Pancreas (tissue), 10 donors: ENCODE results near the gene DHRSX. TPM values are rescaled to one million over a fixed set of nuclear protein-coding genes. Genes with fewer than 3 reads are reported as not detected.
A peak's percentile ranks its signal among the peaks of the same experiment; 100 is the strongest.

ENCODE experiments used
- ATAC-seq, 4 donors: fragments of 200-7000 bp; cut with Tn5 transposase; one replicate each; pipeline versions ENCODE4 v1.8.0 to v1.9.1; 2020; ENCODE audit warnings: mild to moderate bottlenecking in 4 of 4, moderate library complexity in 4 of 4
- DNase-seq, 6 donors: peaks; one replicate each; pipeline ENCODE4 v3.0.0-alpha.2; 2020
- FAIRE-seq: peaks from 2 replicates; lab custom pipeline; 2012; peaks lifted over from hg19 to GRCh38; lab: Jason Lieb, UNC
- H3K27ac ChIP-seq, 4 donors: fragments of 200-600 bp; sonication (generic); 1 replicate in 3 of 4; 2 replicates in 1 of 4; pipeline versions ENCODE4 v1.5.0 to v1.8.0; 2020
- H3K27me3 ChIP-seq, 4 donors: fragments of 200-600 bp; one replicate each; pipeline ENCODE4 v1.8.0; 2021
- H3K36me3 ChIP-seq, 3 donors: fragments of 200-600 bp; sonication (generic) in 1 of 3; one replicate each; pipeline versions ENCODE4 v1.5.0 to v1.8.0; 2020 to 2021
- H3K4me1 ChIP-seq, 3 donors: fragments of 200-600 bp; one replicate each; pipeline ENCODE4 v1.8.0; 2021
- H3K4me3 ChIP-seq, 4 donors: fragments of 200-600 bp; sonication (generic) in 2 of 4; one replicate each; pipeline versions ENCODE4 v1.5.0 to v1.8.0; 2020 to 2021
- H3K9me3 ChIP-seq, 4 donors: fragments of 200-600 bp; one replicate each; pipeline ENCODE4 v1.8.0; 2021
- WGBS, 2 donors: extraction: QIAGEN DNeasy Blood & Tissue Kit; methylation state at CpG; one replicate each; pipeline ENCODE4 v1.1.7; 2013; 5-methylcytosine and 5-hydroxymethylcytosine counted together
- intact Hi-C, 3 donors: fragments of 100-400 bp; cut with DNase I; formaldehyde crosslinking; loops; one replicate each; pipeline versions ENCODE4 v1.11.1 to v1.14.2; 2022
- polyA plus RNA-seq, 2 donors: library from polyadenylated mRNA; stranded (reverse); fragments of 200-250 nt; gene quantifications; one replicate each; pipeline ENCODE4 v1.2.3, GENCODE V29; 2013
- total RNA-seq, 6 donors: library from RNA; stranded (reverse); fragmentation: NEBNext Ultra II Directional in 4 of 6; extraction: Animal tissue kit (Norgen Biotek cat#: 25700) in 4 of 6; gene quantifications; one replicate each; pipeline versions ENCODE4 v1.2.1 to v1.2.4, GENCODE V29; 2021 to 2023
- TF ChIP-seq, protein P1 (sequence below), 4 donors: fragments of 200-600 bp; sonication (generic) in 3 of 4; IDR thresholded peaks; one replicate each; pipeline versions ENCODE4 v1.5.0 to v1.8.0; 2021; ENCODE audit warnings: antibody characterized with exemption in 4 of 4
- donor health status: healthy with polysubstance abuse.
- donor health status: DM: no; HTN: no; CAD: no; lungs with moderate emphysema.
- donor health status: DM: no; HTN: no; CAD: no.
- donor health status: control.
- donor health status: control.
- donor health status: Bipolar disorder and iron deficiency.
- donor health status: DM: yes; HTN: yes; CAD: no.
- donor health status: DM: no; HTN: no; CAD: no.
- donor health status: DM: no; HTN: no; CAD: no.
- donor health status: DM: yes; HTN: yes; CAD: no.

DHRSX gene
- total and polyA plus RNA-seq, 8 donors, result 8.1 to 26.5 (median 17.2) TPM

DNA sequence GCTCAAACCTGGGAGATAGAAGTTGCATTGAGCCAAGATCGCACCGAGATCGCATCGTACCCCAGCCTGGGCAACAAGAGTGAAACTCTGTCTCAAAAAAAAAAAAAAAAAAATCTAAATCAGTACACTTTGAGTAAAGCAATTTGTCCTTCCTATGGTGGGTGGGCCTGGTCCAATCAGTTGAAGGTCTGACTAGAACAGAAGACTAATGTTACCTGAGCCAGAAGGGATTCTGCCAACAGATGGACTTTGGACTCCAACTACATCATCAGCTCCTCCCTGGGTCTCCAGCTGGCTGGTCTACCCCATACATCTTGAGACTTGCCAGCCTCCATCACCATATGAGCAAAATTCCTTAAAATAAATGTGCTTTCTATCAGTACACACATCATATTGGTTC is 155.2 kb downstream of the DHRSX start:
- no peaks in the 10 kb centered on the region for H3K27me3 ChIP-seq
- H3K4me3 ChIP-seq, result no peak overlapping the region
- no peaks in the 10 kb centered on the region for H3K9me3 ChIP-seq
- no peak for DNase-seq
- no peak overlapping the region for H3K27ac ChIP-seq
- TF ChIP-seq, protein P1, sequence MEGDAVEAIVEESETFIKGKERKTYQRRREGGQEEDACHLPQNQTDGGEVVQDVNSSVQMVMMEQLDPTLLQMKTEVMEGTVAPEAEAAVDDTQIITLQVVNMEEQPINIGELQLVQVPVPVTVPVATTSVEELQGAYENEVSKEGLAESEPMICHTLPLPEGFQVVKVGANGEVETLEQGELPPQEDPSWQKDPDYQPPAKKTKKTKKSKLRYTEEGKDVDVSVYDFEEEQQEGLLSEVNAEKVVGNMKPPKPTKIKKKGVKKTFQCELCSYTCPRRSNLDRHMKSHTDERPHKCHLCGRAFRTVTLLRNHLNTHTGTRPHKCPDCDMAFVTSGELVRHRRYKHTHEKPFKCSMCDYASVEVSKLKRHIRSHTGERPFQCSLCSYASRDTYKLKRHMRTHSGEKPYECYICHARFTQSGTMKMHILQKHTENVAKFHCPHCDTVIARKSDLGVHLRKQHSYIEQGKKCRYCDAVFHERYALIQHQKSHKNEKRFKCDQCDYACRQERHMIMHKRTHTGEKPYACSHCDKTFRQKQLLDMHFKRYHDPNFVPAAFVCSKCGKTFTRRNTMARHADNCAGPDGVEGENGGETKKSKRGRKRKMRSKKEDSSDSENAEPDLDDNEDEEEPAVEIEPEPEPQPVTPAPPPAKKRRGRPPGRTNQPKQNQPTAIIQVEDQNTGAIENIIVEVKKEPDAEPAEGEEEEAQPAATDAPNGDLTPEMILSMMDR (IDR thresholded peaks at IDR 0.05), result no peak
- H3K36me3 ChIP-seq, result no peaks in the 10 kb centered on the region
- no peak for ATAC-seq
- peaks cover 0 to 7% (median 0%) of the 10 kb centered on the region in 3 donors for H3K4me1 ChIP-seq
- 96 to 100% methylated on average over 4 of the region's 4 CpGs for WGBS, 2 donors
- no peak for FAIRE-seq
- intact Hi-C loops, result no loop called here

DNA sequence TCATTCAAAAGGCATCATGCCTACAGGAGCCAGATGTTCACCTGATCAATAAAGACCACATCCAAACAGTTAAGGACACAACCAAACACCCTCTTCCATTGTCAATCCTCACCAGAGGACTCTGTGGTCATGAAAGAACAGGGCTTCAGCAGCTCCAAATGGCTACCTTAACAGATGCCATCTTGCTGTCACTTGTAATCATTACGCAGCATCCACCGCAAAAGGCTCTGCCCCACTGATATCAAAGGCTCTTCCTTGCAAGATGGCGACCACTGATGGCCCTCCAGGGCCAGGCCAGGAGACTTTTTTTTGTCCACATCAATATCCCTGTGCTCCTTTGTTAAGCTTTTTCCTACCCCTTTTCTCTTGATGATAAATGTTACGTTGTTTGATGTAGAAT is 157.4 kb downstream of the DHRSX start:
- no peak overlapping the region for H3K27ac ChIP-seq
- H3K36me3 ChIP-seq, result no peaks in the 10 kb centered on the region
- no peaks in the 10 kb centered on the region for H3K27me3 ChIP-seq
- no peaks in the 10 kb centered on the region for H3K9me3 ChIP-seq
- FAIRE-seq (no peak), DNase-seq (no peak), ATAC-seq (no peak)
- intact Hi-C loops, result no loop called here
- no peak overlapping the region for H3K4me3 ChIP-seq
- peaks cover 0 to 7% (median 0%) of the 10 kb centered on the region in 3 donors for H3K4me1 ChIP-seq
- TF ChIP-seq, protein P1 (IDR thresholded peaks at IDR 0.05), result no peak
- WGBS, 2 donors, result 99% methylated on average over 4 of the region's 4 CpGs

DNA sequence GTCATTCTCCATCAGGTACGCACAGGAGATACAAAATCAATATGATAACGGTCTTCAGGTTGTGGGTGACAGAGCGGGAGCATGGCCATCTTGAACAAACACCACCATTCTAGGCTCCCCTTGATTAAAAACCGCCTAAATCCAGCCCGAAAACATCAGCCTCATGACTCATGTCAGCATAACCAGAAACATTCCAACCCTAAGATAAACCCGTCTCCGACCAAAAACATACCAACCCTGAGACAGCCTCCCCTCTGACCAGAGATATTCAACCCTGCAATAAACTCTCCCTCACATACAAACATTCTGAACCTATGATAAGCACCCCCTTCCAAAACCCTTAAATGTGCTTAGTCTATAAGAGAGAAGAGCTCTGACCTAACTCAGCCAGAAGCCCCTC is 157.9 kb downstream of the DHRSX start:
- 75 to 78% methylated on average over 7 of the region's 7 CpGs for WGBS, 2 donors
- H3K36me3 ChIP-seq, result no peaks in the 10 kb centered on the region
- H3K9me3 ChIP-seq, result no peaks in the 10 kb centered on the region
- ATAC-seq, result no peak
- intact Hi-C loops, result no loop called here
- no peaks in the 10 kb centered on the region for H3K27me3 ChIP-seq
- TF ChIP-seq, protein P1 (IDR thresholded peaks at IDR 0.05), result no peak
- no peak for FAIRE-seq
- H3K4me1 ChIP-seq, result peaks cover 0 to 7% (median 0%) of the 10 kb centered on the region in 3 donors
- no peak overlapping the region for H3K27ac ChIP-seq
- DNase-seq, result no peak
- no peak overlapping the region for H3K4me3 ChIP-seq

GRCh38 chrX:2342281-2342688 is 158.5 kb downstream of the DHRSX start:
- H3K27ac ChIP-seq, result peak overlapping the region in 1 of 4 donors; percentile 5
- H3K27me3 ChIP-seq, result no peaks in the 10 kb centered on the region
- 83 to 87% methylated on average over 9 of the region's 9 CpGs for WGBS, 2 donors
- H3K9me3 ChIP-seq, result no peaks in the 10 kb centered on the region
- ATAC-seq, result no peak
- FAIRE-seq, result no peak
- no peak for DNase-seq
- H3K4me3 ChIP-seq, result no peak overlapping the region
- no peaks in the 10 kb centered on the region for H3K36me3 ChIP-seq
- intact Hi-C loops, result no loop called here
- TF ChIP-seq, protein P1 (IDR thresholded peaks at IDR 0.05), result no peak
- H3K4me1 ChIP-seq, result peaks cover 0 to 7% (median 0%) of the 10 kb centered on the region in 3 donors

DNA sequence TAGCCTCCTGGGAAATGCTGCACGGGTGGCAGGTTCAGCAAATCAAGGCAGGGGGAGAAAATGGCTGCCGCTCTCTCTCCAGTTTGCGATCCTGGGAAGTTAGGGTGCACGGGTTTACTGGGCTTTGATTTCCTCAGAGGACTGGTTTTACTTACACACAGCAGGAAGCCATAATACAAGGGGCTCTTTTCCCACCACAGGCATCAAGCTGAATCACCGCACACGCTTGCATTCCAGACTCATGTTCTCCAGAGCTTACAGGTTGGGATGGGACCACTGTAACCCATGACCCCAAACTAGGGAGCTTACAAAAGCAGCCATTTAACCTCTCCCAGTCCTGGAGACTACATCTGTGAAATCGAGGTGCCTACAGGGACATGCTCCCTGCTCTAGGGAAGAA is 159.8 kb downstream of the DHRSX start:
- peak overlapping the region in 1 of 4 donors; percentile 22 for H3K27ac ChIP-seq
- intact Hi-C loops, result no loop called here
- FAIRE-seq (no peak), DNase-seq (no peak), ATAC-seq (no peak)
- peaks cover 0 to 7% (median 0%) of the 10 kb centered on the region in 3 donors for H3K4me1 ChIP-seq
- H3K36me3 ChIP-seq, result no peaks in the 10 kb centered on the region
- no peaks in the 10 kb centered on the region for H3K9me3 ChIP-seq
- 94% methylated on average over 7 of the region's 7 CpGs for WGBS, 2 donors
- TF ChIP-seq, protein P1 (IDR thresholded peaks at IDR 0.05), result no peak
- H3K27me3 ChIP-seq, result no peaks in the 10 kb centered on the region
- H3K4me3 ChIP-seq, result no peak overlapping the region
